ENCODE results near the gene GNB3. TPM values are rescaled to one million over a fixed set of nuclear protein-coding genes. Genes with fewer than 3 reads are reported as not detected.
A peak's percentile ranks its signal among the peaks of the same experiment; 100 is the strongest.

Gene GNB3
- total RNA-seq, 1 donor from 2014 or later = 5.6 TPM

DNA sequence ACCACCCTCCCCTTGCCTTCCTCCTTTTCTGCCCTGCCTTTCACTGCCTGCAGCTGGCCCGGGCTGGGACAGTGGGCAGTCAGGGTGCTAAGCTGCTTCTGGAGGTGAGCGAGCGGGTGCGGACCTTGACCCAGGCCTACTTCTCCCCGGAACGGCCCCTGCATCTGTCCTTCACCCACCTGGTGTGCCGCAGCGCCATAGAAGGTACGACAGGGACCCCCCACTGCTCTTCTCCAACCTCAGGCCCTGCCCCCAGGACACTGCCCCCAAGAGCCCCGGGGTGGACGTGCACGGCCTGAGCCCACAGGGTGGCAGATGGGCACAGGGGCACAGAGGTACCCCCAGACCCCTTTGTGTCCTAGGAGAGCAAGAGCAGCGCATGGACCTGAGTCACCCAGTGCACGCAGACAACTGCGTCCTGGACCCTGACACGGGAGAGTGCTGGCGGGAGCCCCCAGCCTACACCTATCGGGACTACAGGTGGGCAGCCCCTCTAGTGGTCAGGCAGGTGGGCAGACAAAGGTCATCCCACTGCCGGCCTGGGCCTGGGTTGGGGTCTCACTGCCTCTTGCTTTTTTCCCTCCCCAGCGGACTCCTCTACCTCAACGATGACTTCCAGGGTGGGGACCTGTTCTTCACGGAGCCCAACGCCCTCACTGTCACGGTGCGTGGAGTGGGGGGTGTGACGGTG lies 3.2 kb upstream of the GNB3 start:
- no peak for DNase-seq (ENCODE audit: low spot score, unreplicated experiment)
- Mint-ChIP-seq H3K9me3 (ENCODE audit: low read depth) (no peaks in the 10 kb centered on the region), H3K4me1 (ENCODE audit: low read depth) (peaks cover 6% of the 10 kb centered on the region), H3K4me3 (ENCODE audit: low read depth) (no peak overlapping the region), H3K27me3 (no peaks in the 10 kb centered on the region), H3K27ac (no peak overlapping the region), H3K36me3 (ENCODE audit: insufficient read depth) (peaks cover 13% of the 10 kb centered on the region)
- no peak for TF ChIP-seq CTCF (IDR thresholded peaks at IDR 0.05; ENCODE audit: unreplicated experiment)

GRCh38 chr12:6838854-6839253 lies 1.9 kb upstream of the GNB3 start:
- H3K27ac Mint-ChIP-seq = no peak overlapping the region
- no peak for TF ChIP-seq CTCF (IDR thresholded peaks at IDR 0.05; ENCODE audit: unreplicated experiment)
- H3K27me3 Mint-ChIP-seq = no peaks in the 10 kb centered on the region
- H3K4me3 Mint-ChIP-seq (ENCODE audit: low read depth) = no peak overlapping the region
- no peak for DNase-seq (ENCODE audit: low spot score, unreplicated experiment)
- H3K36me3 Mint-ChIP-seq (ENCODE audit: insufficient read depth) = peaks cover 9% of the 10 kb centered on the region
- no peaks in the 10 kb centered on the region for H3K9me3 Mint-ChIP-seq (ENCODE audit: low read depth)
- H3K4me1 Mint-ChIP-seq (ENCODE audit: low read depth) = peaks cover 7% of the 10 kb centered on the region

GRCh38 chr12:6839482-6840201 lies 1.1 kb upstream of the GNB3 start:
- Mint-ChIP-seq H3K36me3 (ENCODE audit: insufficient read depth) (peaks cover 7% of the 10 kb centered on the region), H3K27me3 (no peaks in the 10 kb centered on the region), H3K27ac (peak overlapping the region; percentile 84), H3K4me1 (ENCODE audit: low read depth) (peaks cover 7% of the 10 kb centered on the region), H3K4me3 (ENCODE audit: low read depth) (no peak overlapping the region), H3K9me3 (ENCODE audit: low read depth) (no peaks in the 10 kb centered on the region)
- TF ChIP-seq CTCF (IDR thresholded peaks at IDR 0.05; ENCODE audit: unreplicated experiment) = no peak
- no peak for DNase-seq (ENCODE audit: low spot score, unreplicated experiment)

DNA sequence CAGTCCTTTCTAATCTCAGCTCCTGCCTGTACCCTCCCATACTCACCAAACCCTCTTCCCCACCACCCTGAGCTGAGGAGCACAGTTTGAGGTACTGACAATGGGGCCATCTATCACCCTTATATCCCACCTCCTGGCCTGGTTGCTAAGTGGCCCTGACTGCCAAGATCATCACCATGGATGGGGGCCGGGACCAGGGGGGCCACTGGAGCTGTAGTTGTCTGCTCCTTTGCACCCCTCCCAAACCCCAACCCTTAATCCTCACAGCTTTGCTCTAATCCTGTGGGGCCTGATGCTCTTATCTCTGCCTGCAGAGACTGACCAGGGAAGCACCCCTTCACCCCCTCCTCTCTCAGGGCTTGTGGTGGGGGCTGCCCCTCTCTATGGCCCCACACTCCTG lies 395 bp upstream of the GNB3 start:
- H3K27me3 Mint-ChIP-seq = no peaks in the 10 kb centered on the region
- H3K4me1 Mint-ChIP-seq (ENCODE audit: low read depth) = peaks cover 7% of the 10 kb centered on the region
- TF ChIP-seq CTCF (IDR thresholded peaks at IDR 0.05; ENCODE audit: unreplicated experiment) = no peak
- DNase-seq (ENCODE audit: low spot score, unreplicated experiment) = no peak
- peaks cover 10% of the 10 kb centered on the region for H3K36me3 Mint-ChIP-seq (ENCODE audit: insufficient read depth)
- peak overlapping the region; percentile 84 for H3K27ac Mint-ChIP-seq
- H3K9me3 Mint-ChIP-seq (ENCODE audit: low read depth) = no peaks in the 10 kb centered on the region
- H3K4me3 Mint-ChIP-seq (ENCODE audit: low read depth) = no peak overlapping the region

GRCh38 chr12:6842075-6842474 lies 1.4 kb downstream of the GNB3 start:
- TF ChIP-seq CTCF (IDR thresholded peaks at IDR 0.05; ENCODE audit: unreplicated experiment) = no peak
- peaks cover 12% of the 10 kb centered on the region for H3K36me3 Mint-ChIP-seq (ENCODE audit: insufficient read depth)
- H3K9me3 Mint-ChIP-seq (ENCODE audit: low read depth) = no peaks in the 10 kb centered on the region
- H3K4me3 Mint-ChIP-seq (ENCODE audit: low read depth) = no peak overlapping the region
- H3K27ac Mint-ChIP-seq = no peak overlapping the region
- H3K27me3 Mint-ChIP-seq = no peaks in the 10 kb centered on the region
- DNase-seq (ENCODE audit: low spot score, unreplicated experiment) = no peak
- peaks cover 5% of the 10 kb centered on the region for H3K4me1 Mint-ChIP-seq (ENCODE audit: low read depth)
